ENCODE measurements around the gene AMH.

The AMH gene

GRCh38 chr19:2235381-2236063 is 13.6 kb upstream of the AMH start:
- peak; percentile 68 for DNase-seq

- no peak for DNase-seq
Measured at GRCh38 chr19:2236064-2236313, 13.1 kb upstream of the AMH start.

GRCh38 chr19:2236314-2237050 is 12.6 kb upstream of the AMH start, which contains the start of the genes PLEKHJ1 and SF3A2:
TSS of gene PLEKHJ1 (minus strand) at chr19:2236329. CDS start at chr19:2236248, 81 bp downstream.
TSS of gene SF3A2 (plus strand) at chr19:2236824. CDS start at chr19:2243419, 6,595 bp downstream.
- DNase-seq: peak; percentile 100

- no peak for DNase-seq
Measured at GRCh38 chr19:2237051-2237868, 11.9 kb upstream of the AMH start.

- no peak for DNase-seq
Measured at GRCh38 chr19:2237869-2238153, 11.3 kb upstream of the AMH start.

GRCh38 chr19:2239173-2239572 is 9.9 kb upstream of the AMH start:
- DNase-seq: no peak

GRCh38 chr19:2239771-2240770 is 9.1 kb upstream of the AMH start:
- DNase-seq: no peak

GRCh38 chr19:2240881-2241760 is 8.0 kb upstream of the AMH start:
- no peak for DNase-seq

- no peak for DNase-seq
Measured at GRCh38 chr19:2242092-2242537, 7.0 kb upstream of the AMH start.

GRCh38 chr19:2242816-2243215 is 6.3 kb upstream of the AMH start:
- DNase-seq: no peak

GRCh38 chr19:2243274-2244124 is 5.6 kb upstream of the AMH start:
- DNase-seq: no peak

GRCh38 chr19:2244125-2244411 is 5.1 kb upstream of the AMH start:
- no peak for DNase-seq

GRCh38 chr19:2244486-2244885 is 4.6 kb upstream of the AMH start:
- no peak for DNase-seq

- DNase-seq: no peak
Measured at GRCh38 chr19:2245273-2245672, 3.9 kb upstream of the AMH start.

- no peak for DNase-seq
Measured at GRCh38 chr19:2246014-2246620, 3.0 kb upstream of the AMH start.

- DNase-seq: no peak
Measured at GRCh38 chr19:2246801-2247361, 2.2 kb upstream of the AMH start.

GRCh38 chr19:2247433-2248101 is 1.6 kb upstream of the AMH start:
- DNase-seq: no peak

- no peak for DNase-seq
Measured at GRCh38 chr19:2248136-2249009, 750 bp upstream of the AMH start.
